ENCODE measurements around the gene PRR5.

DNA sequence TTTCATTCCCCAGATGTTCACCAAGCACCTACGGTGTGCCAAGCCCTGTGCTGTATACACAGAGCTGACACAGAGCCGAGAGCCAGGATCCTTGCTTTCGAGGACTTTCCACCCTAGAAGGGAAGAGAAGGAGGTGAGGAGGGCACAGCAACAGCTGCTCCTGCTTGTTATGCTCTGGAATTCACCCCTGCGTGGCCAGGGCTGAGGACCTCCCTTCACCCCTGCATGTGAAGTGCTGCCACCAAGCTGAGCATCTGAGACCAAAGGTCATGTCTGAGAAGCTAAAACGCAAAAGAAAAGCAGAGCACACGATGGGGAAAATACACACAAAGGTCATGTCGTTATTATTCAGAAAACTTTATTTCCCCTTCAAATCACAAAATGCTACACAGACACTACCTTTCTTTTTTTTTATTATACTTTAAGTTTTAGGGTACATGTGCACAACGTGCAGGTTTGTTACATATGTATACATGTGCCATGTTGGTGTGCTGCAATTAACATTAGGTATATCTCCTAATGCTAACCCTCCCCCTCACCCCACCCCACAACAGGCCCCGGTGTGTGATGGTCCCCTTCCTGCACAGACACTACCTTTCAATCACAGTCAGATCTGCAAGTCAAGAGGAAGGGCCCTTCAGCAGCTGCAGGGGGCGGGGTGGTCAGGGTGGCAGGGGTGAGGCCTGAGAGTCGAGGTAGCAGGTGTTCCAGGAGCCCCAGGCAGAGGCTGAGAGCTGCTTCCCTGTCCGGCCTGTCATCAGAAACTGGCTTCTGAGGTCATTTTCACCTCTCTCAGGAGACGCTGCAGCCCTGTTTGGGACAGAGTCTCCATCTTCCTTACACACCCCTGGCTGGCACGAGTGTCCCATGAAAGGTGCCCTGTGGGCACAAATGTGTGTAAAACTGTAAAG, 40.1 kb upstream of the PRR5 start:
- TF ChIP-seq EZH2phosphoT487 (IDR thresholded peaks at IDR 0.05) (no peak), CTCF (IDR thresholded peaks at IDR 0.05) (no peak)
